Hepatocyte (in vitro differentiated cells): Measurements from ENCODE around the gene CCDC197.

Experiments
- EZH2 ChIP-seq: fragments of 200-600 bp; sonication (generic); IDR thresholded peaks from 2 replicates; pipeline ENCODE4 v1.6.1; 2016; ENCODE audit warnings: antibody characterized with exemption, mild to moderate bottlenecking, borderline replicate concordance
- TF ChIP-seq, protein P1 (sequence below): fragments of 200-600 bp; sonication (generic); IDR thresholded peaks from 2 replicates; pipeline ENCODE4 v1.5.1; 2016; ENCODE audit warnings: antibody characterized with exemption, mild to moderate bottlenecking; ENCODE audit not compliant: poor library complexity

DNA sequence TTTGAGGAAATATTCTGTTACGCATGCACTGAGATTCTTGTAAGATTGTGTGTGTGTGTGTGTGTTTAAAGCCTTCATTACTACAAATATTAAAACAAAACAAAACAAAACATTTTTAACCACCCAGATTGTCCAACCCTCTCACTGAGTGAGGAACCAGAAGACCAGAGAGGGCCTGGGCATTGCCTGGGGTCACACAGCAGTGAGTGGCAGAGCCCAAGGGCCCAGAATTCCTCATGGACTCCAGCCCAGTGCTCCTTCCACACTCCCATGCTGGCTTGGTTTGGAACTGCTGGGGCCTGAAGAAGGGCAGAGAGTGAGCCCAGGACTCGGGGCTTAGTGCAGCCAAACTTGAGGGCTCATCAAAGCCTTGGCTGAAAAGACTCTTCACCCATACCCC, 27.4 kb downstream of the CCDC197 start:
- TF ChIP-seq, protein P1, sequence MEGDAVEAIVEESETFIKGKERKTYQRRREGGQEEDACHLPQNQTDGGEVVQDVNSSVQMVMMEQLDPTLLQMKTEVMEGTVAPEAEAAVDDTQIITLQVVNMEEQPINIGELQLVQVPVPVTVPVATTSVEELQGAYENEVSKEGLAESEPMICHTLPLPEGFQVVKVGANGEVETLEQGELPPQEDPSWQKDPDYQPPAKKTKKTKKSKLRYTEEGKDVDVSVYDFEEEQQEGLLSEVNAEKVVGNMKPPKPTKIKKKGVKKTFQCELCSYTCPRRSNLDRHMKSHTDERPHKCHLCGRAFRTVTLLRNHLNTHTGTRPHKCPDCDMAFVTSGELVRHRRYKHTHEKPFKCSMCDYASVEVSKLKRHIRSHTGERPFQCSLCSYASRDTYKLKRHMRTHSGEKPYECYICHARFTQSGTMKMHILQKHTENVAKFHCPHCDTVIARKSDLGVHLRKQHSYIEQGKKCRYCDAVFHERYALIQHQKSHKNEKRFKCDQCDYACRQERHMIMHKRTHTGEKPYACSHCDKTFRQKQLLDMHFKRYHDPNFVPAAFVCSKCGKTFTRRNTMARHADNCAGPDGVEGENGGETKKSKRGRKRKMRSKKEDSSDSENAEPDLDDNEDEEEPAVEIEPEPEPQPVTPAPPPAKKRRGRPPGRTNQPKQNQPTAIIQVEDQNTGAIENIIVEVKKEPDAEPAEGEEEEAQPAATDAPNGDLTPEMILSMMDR = no peak
- TF ChIP-seq EZH2 = no peak
